ENCODE results near the gene DRG2. TPM values are rescaled to one million over a fixed set of nuclear protein-coding genes. Genes with fewer than 3 reads are reported as not detected.

DRG2 gene
- polyA plus RNA-seq, 1 of the 3 experiments (the other 2 are of a cell fraction) = 39.9 TPM

DNA sequence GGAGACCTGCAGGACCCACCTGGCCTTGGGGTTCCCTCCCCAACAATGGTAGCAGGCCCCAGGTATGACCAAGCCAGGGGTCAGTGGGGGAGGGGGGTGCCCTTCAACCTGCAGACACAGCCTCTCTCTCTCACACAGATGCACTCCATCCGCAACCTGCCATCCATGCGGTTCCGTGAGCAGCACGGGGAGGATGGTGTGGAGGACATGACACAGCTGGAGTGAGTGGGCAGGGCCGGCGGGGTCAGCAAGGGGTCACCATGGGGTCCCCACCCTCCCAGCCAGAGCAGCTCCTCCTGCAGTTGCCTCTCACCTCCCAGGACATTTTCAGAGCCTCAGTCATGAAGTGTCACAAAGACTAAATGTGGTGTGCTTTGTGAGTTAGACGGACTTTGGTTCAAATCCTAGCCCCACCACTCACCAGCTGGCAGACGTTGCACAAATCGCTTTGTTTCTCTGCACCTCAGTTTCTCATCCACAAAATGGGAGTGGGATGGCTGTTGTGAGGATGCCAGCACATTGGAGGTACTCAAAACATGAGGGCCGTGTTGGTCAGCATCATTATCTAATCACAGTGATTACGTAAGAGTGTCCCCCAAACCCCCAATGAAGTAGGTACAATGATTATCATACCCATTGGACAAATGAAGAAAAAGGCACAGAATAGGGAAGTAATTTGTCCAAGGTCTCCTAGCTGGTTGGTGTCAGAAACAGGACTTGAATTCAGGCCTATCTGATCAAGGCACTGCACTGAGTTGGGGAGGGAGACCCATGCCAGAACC is 36.8 kb downstream of the DRG2 start (continued):
- TF ChIP-seq, protein P1, sequence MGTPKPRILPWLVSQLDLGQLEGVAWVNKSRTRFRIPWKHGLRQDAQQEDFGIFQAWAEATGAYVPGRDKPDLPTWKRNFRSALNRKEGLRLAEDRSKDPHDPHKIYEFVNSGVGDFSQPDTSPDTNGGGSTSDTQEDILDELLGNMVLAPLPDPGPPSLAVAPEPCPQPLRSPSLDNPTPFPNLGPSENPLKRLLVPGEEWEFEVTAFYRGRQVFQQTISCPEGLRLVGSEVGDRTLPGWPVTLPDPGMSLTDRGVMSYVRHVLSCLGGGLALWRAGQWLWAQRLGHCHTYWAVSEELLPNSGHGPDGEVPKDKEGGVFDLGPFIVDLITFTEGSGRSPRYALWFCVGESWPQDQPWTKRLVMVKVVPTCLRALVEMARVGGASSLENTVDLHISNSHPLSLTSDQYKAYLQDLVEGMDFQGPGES (IDR thresholded peaks at IDR 0.05; ENCODE audit: low read depth, low read length) = no peak
- TF ChIP-seq MEF2A (IDR thresholded peaks at IDR 0.05; ENCODE audit: borderline replicate concordance, low read depth) (no peak), RAD21 (IDR thresholded peaks at IDR 0.05; ENCODE audit: low read length) (no peak), RFX5 (IDR thresholded peaks at IDR 0.05; ENCODE audit: low read length) (no peak), FOXM1 (IDR thresholded peaks at IDR 0.05; ENCODE audit: low read depth) (no peak), POLR2AphosphoS5 (IDR thresholded peaks at IDR 0.05; ENCODE audit: low read depth, low read length) (no peak), NFIC (IDR thresholded peaks at IDR 0.05; ENCODE audit: borderline replicate concordance) (no peak), RXRA (IDR thresholded peaks at IDR 0.05; ENCODE audit: borderline replicate concordance, low read depth) (no peak), ELF1 (IDR thresholded peaks at IDR 0.05) (no peak), EZH2phosphoT487 (IDR thresholded peaks at IDR 0.05; ENCODE audit: borderline replicate concordance, low read depth) (no peak), CHD2 (IDR thresholded peaks at IDR 0.05; ENCODE audit: low read length, partially characterized antibody) (no peak), TAF1 (IDR thresholded peaks at IDR 0.05; ENCODE audit: borderline replicate concordance, low read depth, low read length) (no peak)

DNA sequence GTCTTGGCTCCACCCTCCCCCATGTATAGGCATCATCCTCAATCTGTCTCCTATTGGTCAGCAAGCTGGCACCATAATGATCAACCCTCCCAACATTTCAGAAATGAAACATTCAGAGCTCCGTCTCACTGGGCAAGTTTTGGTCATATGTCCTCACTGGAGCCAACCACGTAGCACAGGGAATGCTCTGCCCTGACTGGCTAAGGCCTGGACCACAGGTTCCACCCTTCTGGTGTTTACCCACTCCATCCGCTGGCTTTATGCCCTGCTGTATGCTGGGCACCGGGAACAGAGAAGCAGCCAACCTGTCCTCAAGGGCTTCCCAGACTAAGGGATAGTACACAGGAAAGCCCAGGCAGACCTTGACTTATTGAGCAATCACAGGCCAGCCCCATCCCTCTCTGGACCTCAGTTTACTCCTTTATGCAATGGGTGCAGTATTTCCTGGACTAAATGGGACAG is 41.3 kb downstream of the DRG2 start:
- POLR2A ChIA-PET = no interaction called here
- Histone ChIP-seq H3K79me2 (ENCODE audit: insufficient read depth) (no peaks in the 10 kb centered on the region), H3K4me1 (ENCODE audit: control insufficient read depth in 1 of 2, insufficient read depth in 2 of 2, low read depth in 1 of 2, low read length in 1 of 2) (peaks cover 0 to 6% of the 10 kb centered on the region in 2 experiments; a peak in 1 of 4 replicates), H3K36me3 (replicated peaks in 1 of 2; ENCODE audit: control insufficient read depth in 1 of 2, insufficient read depth in 2 of 2, low read length in 1 of 2) (no peaks in the 10 kb centered on the region), H3K9ac (no peak overlapping the region), H3K27me3 (ENCODE audit: insufficient read depth) (no peaks in the 10 kb centered on the region), H4K20me1 (ENCODE audit: insufficient read depth) (no peaks in the 10 kb centered on the region), H3K27ac (ENCODE audit: low read depth in 2 of 2, low read length in 1 of 2) (no peak overlapping the region), H3K9me3 (no peaks in the 10 kb centered on the region), H3F3A (replicated peaks; ENCODE audit: insufficient read depth) (no peaks in the 10 kb centered on the region), H3K9me2 (no peaks in the 10 kb centered on the region), H2AFZ (ENCODE audit: low read depth) (no peak overlapping the region), H3K4me3 (ENCODE audit: low read depth in 2 of 2, low read length in 1 of 2) (no peak overlapping the region), H3K4me2 (no peak overlapping the region)
- no peak for TF ChIP-seq FOXJ3 (CRISPR knock-in tag; IDR thresholded peaks at IDR 0.05)
- TF ChIP-seq SIN3A (IDR thresholded peaks at IDR 0.05; ENCODE audit: borderline replicate concordance, low read depth, low read length) = no peak
- no peak for TF ChIP-seq RXRA (IDR thresholded peaks at IDR 0.05; ENCODE audit: borderline replicate concordance, low read depth)
- no peak for TF ChIP-seq GATA2 (CRISPR knock-in tag; IDR thresholded peaks at IDR 0.05)
- TF ChIP-seq JUND (IDR thresholded peaks at IDR 0.05) = no peak
- no peak for TF ChIP-seq GABPA (IDR thresholded peaks at IDR 0.05; ENCODE audit: low read depth)
- TF ChIP-seq TEAD4 (IDR thresholded peaks at IDR 0.05; ENCODE audit: borderline replicate concordance, insufficient read depth) = no peak
- TF ChIP-seq ELF1 (IDR thresholded peaks at IDR 0.05) = no peak
- no peak for DNase-seq
- CTCF ChIA-PET = interaction anchor here (0.9 to 1.1 kb wide), 3 partner anchors 12 to 86 kb away, joined by 3 read pairs; no protein-coding TSS in a partner anchor
- 67% methylated on average over 4 of the region's 4 CpGs for WGBS (ENCODE audit: low lambda C conversion rate)
